GM10266 (cell line): ENCODE data around the gene MAN1A2.

ENCODE experiments used
- DNase-seq: peaks from one replicate; pipeline ENCODE4 v3.0.0; 2012; ENCODE audit errors: extremely low spot score
- CTCF ChIP-seq: IDR thresholded peaks from 2 replicates; pipeline ENCODE4 v1.5.1; 2012; ENCODE audit warnings: mild to moderate bottlenecking, low read depth; ENCODE audit not compliant: control insufficient read depth, insufficient read depth; ENCODE audit errors: missing control alignments

MAN1A2 gene

GRCh38 chr1:117570988-117571409 lies 203.8 kb downstream of the MAN1A2 start:
- no peak for DNase-seq
- TF ChIP-seq CTCF, result no peak

GRCh38 chr1:117571496-117571895 lies 204.2 kb downstream of the MAN1A2 start:
- TF ChIP-seq CTCF, result no peak
- no peak for DNase-seq

- DNase-seq, result no peak
Observed at GRCh38 chr1:117572546-117572945, 205.3 kb downstream of the MAN1A2 start.

GRCh38 chr1:117573386-117574023 lies 206.3 kb downstream of the MAN1A2 start:
- DNase-seq, result no peak

More at GRCh38 chr1:117572546-117572945, 205.3 kb downstream of the MAN1A2 start:
- no peak for TF ChIP-seq CTCF

GRCh38 chr1:117574161-117574835 lies 207.0 kb downstream of the MAN1A2 start:
- TF ChIP-seq CTCF, result no peak
- DNase-seq, result no peak

More at GRCh38 chr1:117573386-117574023, 206.3 kb downstream of the MAN1A2 start:
- no peak for TF ChIP-seq CTCF

- DNase-seq, result no peak
- no peak for TF ChIP-seq CTCF
Observed at GRCh38 chr1:117575586-117576225, 208.5 kb downstream of the MAN1A2 start.

- no peak for DNase-seq
- no peak for TF ChIP-seq CTCF
Observed at GRCh38 chr1:117576236-117576635, 209.0 kb downstream of the MAN1A2 start.
